Inflammatory macrophage (primary cell): ENCODE data around the gene AVPR1B.
"Not testable (repeated sequence)": the region's sequence is repeated elsewhere in the genome, so short reads cannot be mapped to it uniquely, and the experiment has no call there.

Experiments
- DNase-seq, 2 donors: peaks; one replicate each; pipeline ENCODE4 v3.0.0-alpha.2; 2020 to 2022

Gene AVPR1B

DNA sequence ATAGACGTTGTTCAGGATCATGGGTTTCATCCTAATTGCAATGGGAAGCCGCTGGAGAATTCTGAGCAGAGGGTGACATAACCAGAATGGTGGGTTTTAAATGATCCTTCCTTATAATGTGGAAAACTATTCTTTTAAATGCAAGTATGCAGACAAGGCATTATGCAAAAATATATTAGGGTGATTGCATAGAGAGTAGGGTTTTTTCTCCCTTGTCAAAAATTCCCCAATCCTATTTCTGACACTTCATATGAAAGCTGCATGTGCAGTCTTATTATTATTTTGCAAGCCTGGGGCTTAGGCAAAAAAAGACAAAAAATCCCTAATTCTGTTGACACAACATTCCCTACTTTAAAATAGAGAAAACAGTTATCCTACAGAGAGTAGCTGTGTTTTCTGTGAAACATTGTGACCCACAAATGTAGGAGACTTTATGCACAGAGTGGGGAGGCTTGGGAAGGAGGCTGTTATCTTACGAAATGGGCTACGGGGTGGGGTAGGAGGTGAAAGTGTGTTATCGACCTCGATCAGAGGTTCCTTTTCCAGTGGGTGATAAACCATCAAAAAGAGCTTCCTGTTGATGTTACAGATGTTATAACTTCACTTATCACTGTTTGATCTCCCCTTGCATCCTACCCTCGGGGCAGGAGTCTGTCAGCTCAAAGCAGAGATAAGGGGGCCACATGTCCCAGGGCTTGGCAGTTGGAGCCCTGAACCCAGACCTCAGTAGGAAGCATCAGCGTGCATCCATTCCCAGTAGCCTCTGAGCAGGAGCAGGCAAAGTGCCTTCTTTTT, 37.0 kb downstream of the AVPR1B start:
- DNase-seq = no peak

DNA sequence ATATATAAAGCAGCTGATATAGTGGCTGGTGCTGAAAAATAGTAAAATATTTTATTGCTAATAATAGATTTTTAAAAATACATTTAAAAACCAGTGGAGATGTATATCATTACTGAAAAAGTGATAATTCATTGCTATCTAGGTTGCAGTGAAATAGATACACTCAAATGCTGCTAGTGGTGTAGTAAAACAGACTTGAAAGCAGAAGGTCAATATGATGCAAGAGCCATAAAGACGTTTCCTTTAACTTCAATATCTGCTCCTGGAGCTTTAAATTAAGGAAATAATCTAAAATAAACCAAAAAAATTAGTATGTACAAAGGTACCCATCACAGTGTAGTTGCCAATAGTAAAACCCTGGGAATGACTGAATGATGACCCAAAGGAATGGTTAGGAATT, 38.1 kb downstream of the AVPR1B start:
- peak; percentile 21 to 26 for DNase-seq

DNA sequence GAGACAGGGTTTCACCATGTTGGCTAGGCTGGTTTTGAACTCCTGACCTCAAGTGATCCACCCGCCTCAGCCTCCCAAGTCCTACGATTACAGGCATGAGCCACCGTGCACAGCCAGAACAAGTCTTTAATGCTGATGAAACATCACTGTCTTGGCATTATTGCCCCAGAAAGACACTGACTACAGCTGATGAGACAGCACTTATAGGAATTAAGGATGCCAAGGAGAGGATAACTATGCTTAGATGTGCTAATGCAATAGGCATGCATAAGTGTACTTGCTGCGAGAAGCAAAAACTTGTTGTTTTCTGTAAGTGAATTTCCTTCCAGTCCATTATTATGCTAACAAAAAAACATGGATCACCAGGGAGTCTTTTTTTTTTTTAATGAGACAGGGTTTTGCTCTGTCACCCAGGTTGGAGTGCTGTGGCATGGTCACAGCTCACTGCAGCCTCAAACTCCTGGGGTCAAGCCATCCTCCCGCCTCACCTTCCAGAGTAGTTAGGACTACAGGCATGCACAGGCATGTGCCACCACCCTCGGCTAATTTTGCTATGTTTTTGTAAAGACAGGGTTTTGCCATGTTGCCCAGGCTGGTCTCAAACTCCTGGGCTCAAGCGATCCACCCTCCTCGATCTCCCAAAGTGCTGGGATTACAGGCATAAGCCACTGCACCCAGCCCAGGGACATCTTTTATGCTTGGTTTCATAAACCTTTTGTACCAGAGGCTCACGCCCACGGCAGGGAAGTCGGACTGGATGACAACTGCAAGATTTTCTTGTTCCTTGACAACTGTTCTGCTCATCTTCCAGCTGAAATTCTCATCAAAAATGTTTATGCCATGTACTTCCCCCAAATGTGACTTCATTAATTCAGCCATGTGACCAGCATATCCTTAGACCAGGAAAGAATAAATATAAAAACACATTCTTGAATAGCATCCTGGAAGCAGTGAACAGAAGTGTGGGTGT, 41.1 kb downstream of the AVPR1B start:
- DNase-seq = peak; percentile 36 to 64

DNA sequence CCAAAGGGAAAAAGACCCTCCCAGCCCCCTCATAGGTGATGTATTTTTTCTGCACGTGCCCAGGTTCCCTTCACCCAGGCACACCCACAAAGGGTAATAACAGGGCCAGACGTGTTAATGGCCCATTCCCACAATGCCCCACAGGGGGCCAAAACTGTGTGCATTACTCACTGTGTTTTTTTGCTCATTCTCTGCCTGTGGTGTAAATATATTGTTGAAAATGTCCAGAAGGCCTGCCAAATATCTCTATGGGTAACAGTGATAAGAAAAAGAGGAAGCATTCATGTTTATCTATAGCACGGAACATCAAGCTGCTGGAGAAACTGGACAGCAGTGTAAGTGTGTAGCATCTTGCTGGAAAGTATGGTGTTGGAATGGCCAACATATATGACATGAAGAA, 42.3 kb downstream of the AVPR1B start:
- DNase-seq = no peak

DNA sequence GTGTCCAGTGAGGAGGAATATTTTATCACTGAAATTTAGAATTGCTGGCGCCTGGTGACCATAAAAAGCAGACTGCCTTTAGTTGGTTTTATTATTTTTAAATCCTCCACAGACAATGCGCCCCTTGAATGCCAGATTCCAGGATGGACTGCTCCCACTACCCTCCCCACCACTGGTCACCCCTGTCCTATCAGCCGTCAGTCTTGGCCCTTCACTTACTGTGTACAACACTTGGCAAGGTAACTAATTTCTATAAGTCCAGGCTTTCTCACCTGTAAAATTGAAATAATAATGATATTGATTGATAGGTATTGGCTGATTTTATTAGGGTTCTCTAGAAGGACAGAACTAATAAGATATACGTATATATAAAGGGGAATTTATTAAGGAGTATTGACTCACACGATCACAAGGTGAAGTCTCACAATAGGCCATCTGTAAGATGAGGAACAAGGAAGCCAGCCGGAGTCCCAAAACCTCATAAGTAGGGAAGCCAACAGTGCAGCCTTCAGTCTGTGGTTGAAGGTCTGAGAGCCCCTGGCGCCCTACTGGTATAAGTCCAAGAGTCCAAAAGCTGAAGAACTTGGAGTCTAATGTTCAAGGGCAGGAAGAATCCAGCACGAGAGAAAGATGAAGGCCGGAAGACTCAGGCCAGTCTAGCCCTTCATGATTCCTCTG, 46.4 kb downstream of the AVPR1B start:
- DNase-seq = peak; percentile 60 to 80

DNA sequence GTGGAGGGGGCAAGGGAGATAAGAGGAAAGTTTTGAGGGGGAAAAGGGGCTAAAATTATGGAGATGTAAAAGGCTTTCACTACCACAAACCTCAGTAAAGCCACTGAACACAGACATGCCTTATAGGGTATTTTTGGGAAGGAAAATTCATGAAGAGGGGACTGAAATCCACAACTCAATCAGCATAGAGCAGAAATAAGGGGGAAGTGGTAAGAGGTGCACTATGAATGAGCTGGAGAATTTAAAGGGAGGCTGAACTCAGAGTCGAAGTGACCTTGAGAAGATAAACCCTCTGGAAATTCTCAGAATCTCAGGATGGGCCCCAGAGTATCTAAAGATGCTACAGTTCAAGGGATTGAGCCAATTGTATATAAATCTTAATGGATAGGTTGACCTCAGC, 48.9 kb downstream of the AVPR1B start:
- DNase-seq = no peak

DNA sequence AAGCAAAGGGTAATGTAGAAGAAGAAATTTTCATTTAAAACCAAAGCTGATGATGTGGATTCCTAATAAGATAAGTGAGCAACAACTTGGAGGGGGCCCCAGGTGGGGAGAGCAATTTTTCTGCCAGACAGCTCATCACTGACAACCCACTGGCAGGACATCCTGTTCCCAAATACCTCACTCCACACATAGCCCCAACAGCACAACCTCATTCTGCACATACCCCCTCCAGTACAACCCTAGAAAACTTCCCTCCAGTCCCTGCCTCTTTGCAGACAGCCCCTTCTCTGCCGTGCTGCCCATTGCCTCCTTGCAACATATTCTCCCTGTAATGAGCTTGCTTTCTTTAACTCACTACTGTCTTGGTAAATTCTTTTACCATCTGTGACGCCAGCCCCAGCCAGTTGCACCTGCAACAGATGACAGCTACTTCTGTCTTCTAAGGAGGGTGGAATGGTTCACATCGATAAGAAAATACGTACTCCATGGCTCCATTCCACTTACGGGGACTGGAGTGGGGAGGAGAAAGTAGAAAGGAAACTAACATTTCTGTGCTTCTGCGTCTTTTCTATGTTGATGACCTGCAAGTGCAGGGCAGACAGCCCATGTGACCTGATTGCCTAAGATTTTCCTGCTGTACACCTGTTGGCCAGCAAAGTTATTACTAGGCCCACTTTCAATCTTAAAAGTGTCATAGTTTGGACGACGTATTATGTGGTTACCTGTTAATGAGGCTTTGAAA, 49.5 kb downstream of the AVPR1B start:
- no peak for DNase-seq

DNA sequence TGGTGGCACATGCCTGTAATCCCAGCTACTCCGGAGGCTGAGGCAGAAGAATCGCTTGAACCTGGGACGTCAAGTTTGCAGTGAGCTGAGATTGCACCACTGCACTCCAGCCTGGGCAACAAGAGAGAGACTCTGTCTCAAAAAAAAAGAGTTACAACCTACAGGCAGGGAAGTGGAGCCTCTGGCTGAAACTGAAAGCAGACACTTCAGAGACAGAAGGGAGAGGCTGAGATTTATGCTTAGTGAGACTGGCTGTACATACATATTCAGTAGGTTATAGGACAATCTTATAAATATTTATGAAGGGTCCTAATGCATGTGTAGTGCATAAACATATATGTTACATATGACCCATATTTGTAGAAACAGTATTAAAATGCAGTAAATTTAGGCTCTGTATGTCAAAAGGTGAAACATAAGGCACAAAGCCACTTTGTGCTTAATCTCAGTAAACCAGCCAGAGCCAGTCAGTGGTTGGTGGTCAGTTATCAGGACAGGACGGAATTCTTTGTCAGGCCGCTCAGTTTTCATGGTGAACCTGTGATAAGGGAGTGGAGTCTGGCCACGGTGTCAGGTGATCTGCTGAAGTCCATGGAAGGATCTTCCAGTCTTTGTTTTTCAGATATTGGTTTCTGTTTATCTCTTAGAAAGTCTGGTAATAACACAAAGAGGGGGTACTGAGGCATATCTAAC, 50.6 kb downstream of the AVPR1B start:
- peak; percentile 26 to 58 for DNase-seq

DNA sequence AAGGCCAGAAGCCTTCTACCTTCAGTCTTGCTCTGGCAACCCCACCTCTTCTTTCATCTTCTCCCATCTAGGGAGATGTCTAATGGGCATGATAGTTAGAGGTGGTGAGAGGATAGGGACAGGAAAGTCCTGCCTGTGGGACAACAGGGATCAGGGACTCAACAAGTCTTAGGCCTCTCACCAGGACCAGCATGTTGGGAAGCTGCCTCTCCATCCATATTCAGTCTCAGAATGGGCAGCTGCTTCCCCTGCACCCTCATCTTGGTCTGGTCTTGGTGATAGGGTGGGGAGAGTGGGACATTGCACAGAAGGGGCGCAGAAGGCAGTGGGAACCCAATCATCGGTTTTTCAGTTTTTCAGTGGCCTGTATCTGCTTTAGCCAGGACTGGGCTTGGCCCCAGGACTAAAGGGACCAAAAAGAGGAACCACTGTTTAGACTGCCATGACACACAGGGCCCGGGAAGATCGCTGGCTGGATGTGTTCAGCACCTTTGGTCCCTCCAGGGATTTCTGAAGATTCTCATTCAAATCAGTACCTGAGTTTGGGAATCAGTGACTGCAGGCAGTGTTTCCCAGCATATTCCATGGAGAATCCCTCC, 51.5 kb downstream of the AVPR1B start:
- peak in 1 of 2 donors; percentile 24 for DNase-seq

DNA sequence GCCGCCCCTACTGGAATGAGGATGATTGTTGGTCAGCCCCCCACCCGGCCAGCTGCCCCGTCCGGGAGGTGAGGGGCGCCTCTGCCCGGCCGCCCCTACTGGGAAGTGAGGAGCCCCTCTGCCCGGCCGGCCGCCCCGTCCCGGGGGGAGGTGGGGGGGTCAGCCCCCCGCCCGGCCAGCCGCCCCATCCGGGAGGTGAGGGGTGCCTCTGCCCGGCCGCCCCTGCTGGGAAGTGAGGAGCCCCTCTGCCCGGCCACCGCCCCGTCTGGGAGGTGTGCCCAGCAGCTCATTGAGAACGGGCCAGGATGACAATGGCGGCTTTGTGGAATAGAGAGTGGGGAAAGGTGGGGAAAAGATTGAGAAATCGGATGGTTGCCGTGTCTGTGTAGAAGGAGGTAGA, 52.7 kb downstream of the AVPR1B start:
- DNase-seq = not testable (repeated sequence)

DNA sequence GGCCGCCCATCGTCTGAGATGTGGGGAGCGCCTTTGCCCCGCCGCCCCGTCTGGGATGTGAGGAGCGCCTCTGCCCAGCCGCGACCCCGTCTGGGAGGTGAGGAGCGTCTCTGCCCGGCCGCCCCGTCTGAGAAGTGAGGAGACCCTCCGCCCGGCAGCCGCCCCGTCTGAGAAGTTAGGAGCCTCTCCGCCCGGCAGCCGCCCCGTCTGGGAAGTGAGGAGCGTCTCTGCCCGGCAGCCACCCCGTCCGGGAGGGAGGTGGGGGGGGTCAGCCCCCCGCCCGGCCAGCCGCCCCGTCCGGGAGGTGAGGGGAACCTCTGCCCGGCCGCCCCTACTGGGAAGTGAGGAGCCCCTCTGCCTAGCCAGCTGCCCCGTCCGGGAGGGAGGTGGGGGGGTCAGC, 53.2 kb downstream of the AVPR1B start:
- DNase-seq = not testable (repeated sequence)

DNA sequence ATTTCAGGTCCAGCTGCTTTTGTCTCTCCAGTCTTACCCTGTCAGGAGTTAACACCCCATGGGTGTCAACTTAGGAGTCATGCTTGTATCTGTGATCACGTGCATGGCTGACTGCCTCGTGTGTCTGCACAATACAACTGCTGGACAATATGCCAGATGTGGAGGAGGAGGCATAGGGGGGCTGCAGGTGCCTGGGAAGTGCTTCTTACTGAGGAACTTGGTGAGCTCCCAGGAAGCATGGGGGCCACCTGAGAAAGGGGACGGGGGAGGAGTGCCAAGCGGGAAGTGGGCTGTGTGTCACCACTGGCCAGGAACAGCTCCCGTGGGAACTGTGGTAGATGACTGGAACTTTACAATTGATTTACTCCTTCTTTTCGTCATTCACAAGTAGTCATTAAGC, 54.7 kb downstream of the AVPR1B start:
- DNase-seq = no peak

DNA sequence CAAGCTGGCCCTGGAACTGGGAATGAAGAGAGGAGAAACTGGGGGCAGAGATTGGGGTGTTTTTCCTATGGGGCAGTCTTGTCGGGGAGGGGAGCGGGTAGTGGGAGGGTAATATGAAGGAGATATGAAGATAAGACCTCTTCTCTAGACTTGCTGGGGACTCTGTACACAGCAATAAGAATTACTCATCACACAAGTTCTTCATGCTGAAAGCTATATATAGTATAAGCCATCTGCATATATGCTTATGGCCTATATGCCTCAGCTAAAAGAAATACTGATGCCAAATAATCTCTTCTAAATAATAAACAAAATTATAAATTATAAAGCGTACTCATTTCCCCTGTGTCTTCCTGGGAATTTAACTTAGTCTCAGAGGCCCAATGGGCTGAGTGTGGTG, 56.3 kb downstream of the AVPR1B start:
- DNase-seq = no peak
